Measurements from ENCODE around the gene ALK. TPM values are rescaled to one million over a fixed set of nuclear protein-coding genes. Genes with fewer than 3 reads are reported as not detected.
A peak's percentile ranks its signal among the peaks of the same experiment; 100 is the strongest.

Gene ALK
- polyA plus RNA-seq, 1 of the 3 experiments (the other 2 are of a cell fraction), result 0.30 TPM

- H3F3A ChIP-seq (replicated peaks; ENCODE audit: insufficient read depth), result peaks cover 17% of the 10 kb centered on the region
- ChIA-PET CTCF (interaction anchor here (0.6 to 1.6 kb wide), 2 partner anchors 194 to 322 kb away, joined by 3 read pairs; no protein-coding TSS in a partner anchor), POLR2A (no interaction called here)
- no peaks in the 10 kb centered on the region for H3K27me3 ChIP-seq (ENCODE audit: insufficient read depth)
- no peak overlapping the region for H3K4me3 ChIP-seq (ENCODE audit: low read depth in 2 of 2, low read length in 1 of 2)
- H3K4me2 ChIP-seq, result no peak overlapping the region
- peak overlapping the region in 1 of 2 experiments; percentile 5; a peak in 1 of 4 replicates for H3K27ac ChIP-seq (ENCODE audit: low read depth in 2 of 2, low read length in 1 of 2)
- no peak overlapping the region for H2AFZ ChIP-seq (ENCODE audit: low read depth)
- no peaks in the 10 kb centered on the region for H3K79me2 ChIP-seq (ENCODE audit: insufficient read depth)
- no peak for DNase-seq
- no peaks in the 10 kb centered on the region; the same call in 1 of the 2 replicates for H4K20me1 ChIP-seq (ENCODE audit: insufficient read depth)
- H3K4me1 ChIP-seq (ENCODE audit: control insufficient read depth in 1 of 2, insufficient read depth in 2 of 2, low read depth in 1 of 2, low read length in 1 of 2), result peaks cover 14 to 25% of the 10 kb centered on the region in 2 experiments; a peak in 2 of 4 replicates
- no peak for TF ChIP-seq ELF1 (IDR thresholded peaks at IDR 0.05)
- no peak for TF ChIP-seq TCF12 (IDR thresholded peaks at IDR 0.05)
- TF ChIP-seq MAX (IDR thresholded peaks at IDR 0.05; ENCODE audit: low read depth), result no peak
- TF ChIP-seq, protein P1, sequence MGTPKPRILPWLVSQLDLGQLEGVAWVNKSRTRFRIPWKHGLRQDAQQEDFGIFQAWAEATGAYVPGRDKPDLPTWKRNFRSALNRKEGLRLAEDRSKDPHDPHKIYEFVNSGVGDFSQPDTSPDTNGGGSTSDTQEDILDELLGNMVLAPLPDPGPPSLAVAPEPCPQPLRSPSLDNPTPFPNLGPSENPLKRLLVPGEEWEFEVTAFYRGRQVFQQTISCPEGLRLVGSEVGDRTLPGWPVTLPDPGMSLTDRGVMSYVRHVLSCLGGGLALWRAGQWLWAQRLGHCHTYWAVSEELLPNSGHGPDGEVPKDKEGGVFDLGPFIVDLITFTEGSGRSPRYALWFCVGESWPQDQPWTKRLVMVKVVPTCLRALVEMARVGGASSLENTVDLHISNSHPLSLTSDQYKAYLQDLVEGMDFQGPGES (IDR thresholded peaks at IDR 0.05; ENCODE audit: low read depth, low read length), result no peak
- TF ChIP-seq RAD21 (IDR thresholded peaks at IDR 0.05; ENCODE audit: low read length), result no peak
- 70% methylated on average over 5 of the region's 5 CpGs for WGBS (ENCODE audit: low lambda C conversion rate)
- no peaks in the 10 kb centered on the region for H3K36me3 ChIP-seq (replicated peaks in 1 of 2; ENCODE audit: control insufficient read depth in 1 of 2, insufficient read depth in 2 of 2, low read length in 1 of 2)
- H3K9me3 ChIP-seq, result no peaks in the 10 kb centered on the region
- no peaks in the 10 kb centered on the region for H3K9me2 ChIP-seq
- H3K9ac ChIP-seq, result no peak overlapping the region
Measured at GRCh38 chr2:29749843-29750242, 171.5 kb downstream of the ALK start.

- TF ChIP-seq, protein P2, sequence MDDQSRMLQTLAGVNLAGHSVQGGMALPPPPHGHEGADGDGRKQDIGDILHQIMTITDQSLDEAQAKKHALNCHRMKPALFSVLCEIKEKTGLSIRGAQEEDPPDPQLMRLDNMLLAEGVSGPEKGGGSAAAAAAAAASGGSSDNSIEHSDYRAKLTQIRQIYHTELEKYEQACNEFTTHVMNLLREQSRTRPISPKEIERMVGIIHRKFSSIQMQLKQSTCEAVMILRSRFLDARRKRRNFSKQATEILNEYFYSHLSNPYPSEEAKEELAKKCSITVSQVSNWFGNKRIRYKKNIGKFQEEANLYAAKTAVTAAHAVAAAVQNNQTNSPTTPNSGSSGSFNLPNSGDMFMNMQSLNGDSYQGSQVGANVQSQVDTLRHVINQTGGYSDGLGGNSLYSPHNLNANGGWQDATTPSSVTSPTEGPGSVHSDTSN (IDR thresholded peaks at IDR 0.05), result no peak
- TF ChIP-seq FOSL2 (IDR thresholded peaks at IDR 0.05; ENCODE audit: borderline replicate concordance, low read depth), result no peak
- TF ChIP-seq TCF12 (IDR thresholded peaks at IDR 0.05), result no peak
- TF ChIP-seq, protein P3, sequence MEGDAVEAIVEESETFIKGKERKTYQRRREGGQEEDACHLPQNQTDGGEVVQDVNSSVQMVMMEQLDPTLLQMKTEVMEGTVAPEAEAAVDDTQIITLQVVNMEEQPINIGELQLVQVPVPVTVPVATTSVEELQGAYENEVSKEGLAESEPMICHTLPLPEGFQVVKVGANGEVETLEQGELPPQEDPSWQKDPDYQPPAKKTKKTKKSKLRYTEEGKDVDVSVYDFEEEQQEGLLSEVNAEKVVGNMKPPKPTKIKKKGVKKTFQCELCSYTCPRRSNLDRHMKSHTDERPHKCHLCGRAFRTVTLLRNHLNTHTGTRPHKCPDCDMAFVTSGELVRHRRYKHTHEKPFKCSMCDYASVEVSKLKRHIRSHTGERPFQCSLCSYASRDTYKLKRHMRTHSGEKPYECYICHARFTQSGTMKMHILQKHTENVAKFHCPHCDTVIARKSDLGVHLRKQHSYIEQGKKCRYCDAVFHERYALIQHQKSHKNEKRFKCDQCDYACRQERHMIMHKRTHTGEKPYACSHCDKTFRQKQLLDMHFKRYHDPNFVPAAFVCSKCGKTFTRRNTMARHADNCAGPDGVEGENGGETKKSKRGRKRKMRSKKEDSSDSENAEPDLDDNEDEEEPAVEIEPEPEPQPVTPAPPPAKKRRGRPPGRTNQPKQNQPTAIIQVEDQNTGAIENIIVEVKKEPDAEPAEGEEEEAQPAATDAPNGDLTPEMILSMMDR (IDR thresholded peaks at IDR 0.05), result no peak
- TF ChIP-seq USF2 (IDR thresholded peaks at IDR 0.05; ENCODE audit: borderline replicate concordance, low read depth, low read length), result no peak
- TF ChIP-seq NFIC (IDR thresholded peaks at IDR 0.05; ENCODE audit: borderline replicate concordance), result no peak
- no peak for TF ChIP-seq SMC3 (IDR thresholded peaks at IDR 0.05; ENCODE audit: low read depth, low read length)
- no peak for TF ChIP-seq REST (IDR thresholded peaks at IDR 0.05; ENCODE audit: low read depth, low read length)
- no peak for TF ChIP-seq RAD21 (IDR thresholded peaks at IDR 0.05; ENCODE audit: low read length)
- no peak for TF ChIP-seq RFX5 (IDR thresholded peaks at IDR 0.05; ENCODE audit: low read length)
- TF ChIP-seq MXI1 (IDR thresholded peaks at IDR 0.05; ENCODE audit: low read depth, low read length), result no peak
- TF ChIP-seq GABPA (IDR thresholded peaks at IDR 0.05; ENCODE audit: low read depth), result no peak
- no peak for TF ChIP-seq FOXM1 (IDR thresholded peaks at IDR 0.05; ENCODE audit: low read depth)
- TF ChIP-seq CHD2 (IDR thresholded peaks at IDR 0.05; ENCODE audit: low read length, partially characterized antibody), result no peak
- no peak for TF ChIP-seq TAF1 (IDR thresholded peaks at IDR 0.05; ENCODE audit: borderline replicate concordance, low read depth, low read length)
- no peak for TF ChIP-seq RXRA (IDR thresholded peaks at IDR 0.05; ENCODE audit: borderline replicate concordance, low read depth)
- TF ChIP-seq ELF1 (IDR thresholded peaks at IDR 0.05), result no peak
- WGBS (ENCODE audit: low lambda C conversion rate), result 73% methylated on average over 1 of the region's 1 CpG
- Histone ChIP-seq H2AFZ (ENCODE audit: low read depth) (no peak overlapping the region), H3K4me1 (ENCODE audit: control insufficient read depth in 1 of 2, insufficient read depth in 2 of 2, low read depth in 1 of 2, low read length in 1 of 2) (peaks cover 11 to 20% of the 10 kb centered on the region in 2 experiments; a peak in 2 of 4 replicates), H3K9me2 (no peaks in the 10 kb centered on the region), H3K4me3 (ENCODE audit: low read depth in 2 of 2, low read length in 1 of 2) (no peak overlapping the region), H3K27ac (ENCODE audit: low read depth in 2 of 2, low read length in 1 of 2) (no peak overlapping the region; a peak in 1 of 4 replicates), H3K36me3 (replicated peaks in 1 of 2; ENCODE audit: control insufficient read depth in 1 of 2, insufficient read depth in 2 of 2, low read length in 1 of 2) (no peaks in the 10 kb centered on the region), H3K9me3 (no peaks in the 10 kb centered on the region), H3K9ac (no peak overlapping the region), H3K4me2 (no peak overlapping the region), H3F3A (replicated peaks; ENCODE audit: insufficient read depth) (peaks cover 14% of the 10 kb centered on the region), H3K79me2 (ENCODE audit: insufficient read depth) (no peaks in the 10 kb centered on the region), H3K27me3 (ENCODE audit: insufficient read depth) (no peaks in the 10 kb centered on the region), H4K20me1 (ENCODE audit: insufficient read depth) (no peaks in the 10 kb centered on the region; the same call in 1 of the 2 replicates)
- ChIA-PET POLR2A (no interaction called here), CTCF (interaction anchor here (1.6 kb wide), 1 partner anchor 322 kb away, joined by 3 read pairs; no protein-coding TSS in a partner anchor)
- DNase-seq, result no peak
Measured at GRCh38 chr2:29749041-29749440, 172.3 kb downstream of the ALK start.
